Astrocyte (in vitro differentiated cells and primary cell): ENCODE measurements around the gene SUN2. TPM values are rescaled to one million over a fixed set of nuclear protein-coding genes. Genes with fewer than 3 reads are reported as not detected.
A peak's percentile ranks its signal among the peaks of the same experiment; 100 is the strongest.

Source experiments
- DNase-seq: peaks from one replicate; pipeline ENCODE4 v3.0.0-alpha.2; 2010; ENCODE audit warnings: low read depth
- FAIRE-seq: peaks from 2 replicates; lab custom pipeline; 2011; peaks lifted over from hg19 to GRCh38; lab: Jason Lieb, UNC
- H2AFZ ChIP-seq: 2 replicates; pipeline ENCODE4 v1.6.0; 2012; ENCODE audit warnings: low read depth, low read length, inconsistent platforms
- H3K27ac ChIP-seq: 2 replicates; pipeline ENCODE4 v1.5.1; 2011; ENCODE audit warnings: low read depth, low read length, inconsistent platforms
- H3K27me3 ChIP-seq: 2 replicates; pipeline ENCODE4 v1.6.0; 2011; ENCODE audit warnings: low read length, inconsistent platforms; ENCODE audit not compliant: insufficient read depth
- H3K36me3 ChIP-seq: 2 replicates; pipeline ENCODE4 v1.5.1; 2011; ENCODE audit warnings: low read length, inconsistent platforms; ENCODE audit not compliant: insufficient read depth
- H3K4me1 ChIP-seq: 2 replicates; pipeline ENCODE4 v1.5.1; 2011; ENCODE audit warnings: low read length, inconsistent platforms; ENCODE audit not compliant: insufficient read depth
- H3K4me2 ChIP-seq: 2 replicates; pipeline ENCODE4 v1.6.0; 2012; ENCODE audit warnings: low read length, inconsistent platforms
- H3K4me3 ChIP-seq: 2 replicates; pipeline ENCODE4 v1.5.1; 2011; ENCODE audit warnings: low read depth, mild to moderate bottlenecking, low read length, inconsistent platforms; ENCODE audit not compliant: insufficient read depth
- H3K79me2 ChIP-seq: 2 replicates; pipeline ENCODE4 v1.6.0; 2012; ENCODE audit warnings: mild to moderate bottlenecking, low read length, inconsistent platforms; ENCODE audit not compliant: insufficient read depth
- H3K9ac ChIP-seq: 2 replicates; pipeline ENCODE4 v1.6.0; 2012; ENCODE audit warnings: mild to moderate bottlenecking, low read length, inconsistent platforms
- H3K9me3 ChIP-seq: 2 replicates; pipeline ENCODE4 v1.5.1; 2012; ENCODE audit warnings: low read depth, mild to moderate bottlenecking, low read length, inconsistent platforms; ENCODE audit not compliant: insufficient read depth
- H4K20me1 ChIP-seq: 2 replicates; pipeline ENCODE4 v1.6.0; 2012; ENCODE audit warnings: low read length, inconsistent platforms; ENCODE audit not compliant: insufficient read depth
- H3K27ac Mint-ChIP-seq: one replicate; pipeline ENCODE4 v1.8.0; 2021; ENCODE audit warnings: mild to moderate bottlenecking, mixed read lengths; ENCODE audit not compliant: unreplicated experiment
- H3K27me3 Mint-ChIP-seq: one replicate; pipeline ENCODE4 v1.8.0; 2021; ENCODE audit warnings: low read depth, mixed read lengths; ENCODE audit not compliant: unreplicated experiment
- H3K36me3 Mint-ChIP-seq: one replicate; pipeline ENCODE4 v1.8.0; 2021; ENCODE audit warnings: low read depth, mixed read lengths; ENCODE audit not compliant: unreplicated experiment
- H3K4me1 Mint-ChIP-seq: one replicate; pipeline ENCODE4 v1.8.0; 2021; ENCODE audit warnings: low read depth, mixed read lengths; ENCODE audit not compliant: unreplicated experiment
- H3K4me3 Mint-ChIP-seq: one replicate; pipeline ENCODE4 v1.8.0; 2021; ENCODE audit warnings: mild to moderate bottlenecking, moderate library complexity, mixed read lengths; ENCODE audit not compliant: unreplicated experiment
- H3K9me3 Mint-ChIP-seq: one replicate; pipeline ENCODE4 v1.8.0; 2021; ENCODE audit warnings: mild to moderate bottlenecking, mixed read lengths; ENCODE audit not compliant: unreplicated experiment
- CTCF ChIP-seq: IDR thresholded peaks from 2 replicates; pipeline ENCODE4 v1.5.1; 2011; ENCODE audit warnings: low read depth, mild to moderate bottlenecking, inconsistent platforms, low read length, moderate library complexity; ENCODE audit not compliant: insufficient read depth
- EZH2 ChIP-seq: IDR thresholded peaks from 2 replicates; pipeline ENCODE4 v1.6.1; 2012; ENCODE audit warnings: mild to moderate bottlenecking, low read length, inconsistent platforms; ENCODE audit not compliant: insufficient read depth
- total RNA-seq: library from RNA; stranded (reverse); gene quantifications from 2 replicates; pipeline ENCODE4 v1.2.1, GENCODE V29; 2021

Gene SUN2
- total RNA-seq, 1 donor from 2014 or later = 46.5 TPM

DNA sequence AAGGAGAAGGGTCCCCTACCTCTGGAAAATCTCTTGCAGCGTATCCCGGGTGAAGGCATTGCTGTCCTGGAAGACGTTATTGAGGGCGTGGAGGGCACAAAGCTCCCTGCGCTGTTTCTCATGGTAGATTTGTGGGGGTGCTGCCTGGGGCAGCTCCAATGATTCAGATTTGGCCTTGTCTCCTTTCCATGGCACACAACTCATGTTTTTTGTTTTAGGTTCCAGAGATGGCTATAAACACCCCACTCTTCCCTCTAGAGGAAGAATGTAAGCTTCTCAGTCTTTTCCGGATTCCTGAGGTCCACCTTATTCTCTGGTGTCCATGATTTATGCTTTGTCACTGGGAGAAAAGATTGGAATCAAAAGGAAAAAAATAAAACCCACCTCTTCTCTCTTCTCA lies 56.0 kb downstream of the SUN2 start:
- peak overlapping the region; percentile 99 for H3K9ac ChIP-seq
- H3K4me3 ChIP-seq = peak overlapping the region; percentile 76
- H4K20me1 ChIP-seq = peaks cover 27% of the 10 kb centered on the region
- Mint-ChIP-seq H3K27ac (peak overlapping the region; percentile 90), H3K4me1 (peaks cover 33% of the 10 kb centered on the region), H3K27me3 (no peaks in the 10 kb centered on the region), H3K36me3 (peaks cover 5% of the 10 kb centered on the region), H3K9me3 (no peaks in the 10 kb centered on the region), H3K4me3 (peak overlapping the region; percentile 97)
- peak overlapping the region; percentile 97 for H3K27ac ChIP-seq
- H2AFZ ChIP-seq = no peak overlapping the region
- H3K4me2 ChIP-seq = peak overlapping the region; percentile 96
- FAIRE-seq = no peak
- H3K36me3 ChIP-seq = no peaks in the 10 kb centered on the region
- peaks cover 44% of the 10 kb centered on the region for H3K4me1 ChIP-seq
- no peaks in the 10 kb centered on the region for H3K9me3 ChIP-seq
- DNase-seq = peak; percentile 42
- H3K79me2 ChIP-seq = peaks cover 49% of the 10 kb centered on the region
- TF ChIP-seq CTCF (no peak), EZH2 (no peak)
- H3K27me3 ChIP-seq = no peaks in the 10 kb centered on the region

DNA sequence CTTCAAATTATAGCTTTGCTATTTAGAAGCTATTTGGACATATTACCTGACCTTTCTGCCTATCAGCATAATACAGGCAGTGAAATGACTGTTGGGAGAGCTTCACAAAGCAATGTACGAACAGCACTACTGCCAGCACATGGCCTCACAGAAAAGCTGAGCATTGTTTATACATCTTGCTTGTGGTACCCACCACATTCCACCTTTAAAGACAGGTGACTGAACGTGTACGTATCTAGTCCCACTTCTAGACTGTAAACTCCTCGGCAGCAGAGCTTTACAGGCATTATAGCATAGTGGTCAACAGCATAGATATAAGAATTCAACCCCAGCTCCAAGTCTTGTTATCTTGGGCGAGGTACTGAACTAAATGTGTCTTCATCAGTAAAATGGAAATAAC lies 56.7 kb downstream of the SUN2 start:
- Mint-ChIP-seq H3K4me1 (peaks cover 34% of the 10 kb centered on the region), H3K36me3 (peaks cover 9% of the 10 kb centered on the region), H3K27me3 (no peaks in the 10 kb centered on the region), H3K4me3 (peak overlapping the region; percentile 97), H3K27ac (peak overlapping the region; percentile 90), H3K9me3 (no peaks in the 10 kb centered on the region)
- Histone ChIP-seq H3K4me2 (peak overlapping the region; percentile 96), H4K20me1 (peaks cover 30% of the 10 kb centered on the region), H3K27me3 (no peaks in the 10 kb centered on the region), H3K36me3 (peaks cover 2% of the 10 kb centered on the region), H3K79me2 (peaks cover 55% of the 10 kb centered on the region), H3K9ac (peak overlapping the region; percentile 99), H3K9me3 (no peaks in the 10 kb centered on the region), H3K4me1 (peaks cover 42% of the 10 kb centered on the region), H3K4me3 (peak overlapping the region; percentile 76), H3K27ac (peak overlapping the region; percentile 97), H2AFZ (no peak overlapping the region)
- DNase-seq (no peak), FAIRE-seq (no peak)
- TF ChIP-seq CTCF = no peak
- no peak for TF ChIP-seq EZH2

- Histone ChIP-seq H3K9ac (peak overlapping the region; percentile 99), H3K27me3 (no peaks in the 10 kb centered on the region), H3K4me1 (peaks cover 42% of the 10 kb centered on the region), H3K79me2 (peaks cover 60% of the 10 kb centered on the region), H3K9me3 (no peaks in the 10 kb centered on the region), H3K27ac (peak overlapping the region; percentile 97), H3K4me2 (peak overlapping the region; percentile 96), H3K4me3 (peak overlapping the region; percentile 76), H3K36me3 (peaks cover 4% of the 10 kb centered on the region), H2AFZ (no peak overlapping the region), H4K20me1 (peaks cover 36% of the 10 kb centered on the region)
- DNase-seq (no peak), FAIRE-seq (no peak)
- Mint-ChIP-seq H3K4me3 (peak overlapping the region; percentile 97), H3K36me3 (peaks cover 11% of the 10 kb centered on the region), H3K4me1 (peaks cover 34% of the 10 kb centered on the region), H3K27me3 (no peaks in the 10 kb centered on the region), H3K27ac (peak overlapping the region; percentile 66), H3K9me3 (no peaks in the 10 kb centered on the region)
- TF ChIP-seq EZH2 = no peak
- TF ChIP-seq CTCF = no peak
Measured at GRCh38 chr22:38698407-38699094, 57.2 kb downstream of the SUN2 start.
